Memory B cell (primary cell): ENCODE results near the gene ARHGAP20.
A peak's percentile ranks its signal among the peaks of the same experiment; 100 is the strongest.

Experiments used
- ATAC-seq: fragments of 150-1000 bp; cut with Tn5 transposase; 2 replicates; pipeline ENCODE4 v1.10.0; 2021; ENCODE audit warnings: low read depth, mild to moderate bottlenecking, moderate library complexity
- DNase-seq, 2 donors: peaks; one replicate each; pipeline ENCODE4 v3.0.0; 2022; ENCODE audit warnings: low spot score in 2 of 2
- H3K27ac Mint-ChIP-seq: one replicate; pipeline ENCODE4 v1.8.0; 2022; ENCODE audit warnings: mild to moderate bottlenecking, moderate library complexity, mixed read lengths
- H3K27me3 Mint-ChIP-seq: one replicate; pipeline ENCODE4 v1.8.0; 2022; ENCODE audit warnings: mixed read lengths
- H3K36me3 Mint-ChIP-seq: one replicate; pipeline ENCODE4 v1.8.0; 2022; ENCODE audit warnings: mild to moderate bottlenecking, mixed read lengths
- H3K4me1 Mint-ChIP-seq: one replicate; pipeline ENCODE4 v1.8.0; 2022; ENCODE audit warnings: mixed read lengths
- H3K4me3 Mint-ChIP-seq: one replicate; pipeline ENCODE4 v1.8.0; 2022; ENCODE audit warnings: mild to moderate bottlenecking, moderate library complexity, mixed read lengths
- H3K9me3 Mint-ChIP-seq: one replicate; pipeline ENCODE4 v1.8.0; 2022; ENCODE audit warnings: mixed read lengths

ARHGAP20 gene

GRCh38 chr11:110735455-110736170 is 23.4 kb upstream of the ARHGAP20 start:
- DNase-seq (no peak), ATAC-seq (no peak)
- H3K27ac Mint-ChIP-seq: no peak overlapping the region
- H3K27me3 Mint-ChIP-seq: peaks cover 2% of the 10 kb centered on the region
- no peaks in the 10 kb centered on the region for H3K9me3 Mint-ChIP-seq
- no peak overlapping the region for H3K4me3 Mint-ChIP-seq
- H3K36me3 Mint-ChIP-seq: no peaks in the 10 kb centered on the region
- H3K4me1 Mint-ChIP-seq: no peaks in the 10 kb centered on the region

GRCh38 chr11:110734790-110735189 is 22.6 kb upstream of the ARHGAP20 start:
- Mint-ChIP-seq H3K4me3 (no peak overlapping the region), H3K4me1 (no peaks in the 10 kb centered on the region), H3K36me3 (no peaks in the 10 kb centered on the region), H3K9me3 (no peaks in the 10 kb centered on the region), H3K27me3 (peaks cover 2% of the 10 kb centered on the region), H3K27ac (no peak overlapping the region)
- ATAC-seq (no peak), DNase-seq (no peak)

GRCh38 chr11:110730773-110731172 is 18.5 kb upstream of the ARHGAP20 start:
- DNase-seq (no peak), ATAC-seq (peak; percentile 78)
- Mint-ChIP-seq H3K9me3 (peaks cover 9% of the 10 kb centered on the region), H3K4me3 (no peak overlapping the region), H3K27ac (no peak overlapping the region), H3K4me1 (no peaks in the 10 kb centered on the region), H3K27me3 (peaks cover 13% of the 10 kb centered on the region), H3K36me3 (peaks cover 7% of the 10 kb centered on the region)

- Mint-ChIP-seq H3K27ac (no peak overlapping the region), H3K4me1 (no peaks in the 10 kb centered on the region), H3K4me3 (no peak overlapping the region), H3K27me3 (peaks cover 18% of the 10 kb centered on the region), H3K36me3 (peaks cover 9% of the 10 kb centered on the region), H3K9me3 (peaks cover 9% of the 10 kb centered on the region)
- DNase-seq: no peak
- no peak for ATAC-seq
Measured at GRCh38 chr11:110728883-110729282, 16.6 kb upstream of the ARHGAP20 start.

- Mint-ChIP-seq H3K27me3 (peaks cover 18% of the 10 kb centered on the region), H3K36me3 (peaks cover 9% of the 10 kb centered on the region), H3K27ac (no peak overlapping the region), H3K9me3 (peaks cover 9% of the 10 kb centered on the region), H3K4me3 (no peak overlapping the region), H3K4me1 (no peaks in the 10 kb centered on the region)
- DNase-seq (no peak), ATAC-seq (no peak)
Measured at GRCh38 chr11:110728476-110728875, 16.2 kb upstream of the ARHGAP20 start.

GRCh38 chr11:110724358-110724757 is 12.1 kb upstream of the ARHGAP20 start:
- peaks cover 9% of the 10 kb centered on the region for H3K9me3 Mint-ChIP-seq
- DNase-seq (no peak), ATAC-seq (no peak)
- H3K27ac Mint-ChIP-seq: no peak overlapping the region
- peaks cover 16% of the 10 kb centered on the region for H3K27me3 Mint-ChIP-seq
- no peaks in the 10 kb centered on the region for H3K4me1 Mint-ChIP-seq
- no peak overlapping the region for H3K4me3 Mint-ChIP-seq
- H3K36me3 Mint-ChIP-seq: peaks cover 9% of the 10 kb centered on the region

- DNase-seq: no peak
- Mint-ChIP-seq H3K4me3 (no peak overlapping the region), H3K4me1 (no peaks in the 10 kb centered on the region), H3K27ac (no peak overlapping the region), H3K9me3 (no peaks in the 10 kb centered on the region), H3K27me3 (peaks cover 4% of the 10 kb centered on the region), H3K36me3 (peaks cover 2% of the 10 kb centered on the region)
- ATAC-seq: no peak
Measured at GRCh38 chr11:110720431-110721275, 8.4 kb upstream of the ARHGAP20 start.

- peaks cover 7% of the 10 kb centered on the region for H3K4me1 Mint-ChIP-seq
- no peaks in the 10 kb centered on the region for H3K36me3 Mint-ChIP-seq
- no peaks in the 10 kb centered on the region for H3K27me3 Mint-ChIP-seq
- H3K4me3 Mint-ChIP-seq: no peak overlapping the region
- no peak overlapping the region for H3K27ac Mint-ChIP-seq
- no peak for ATAC-seq
- no peak for DNase-seq
- H3K9me3 Mint-ChIP-seq: no peaks in the 10 kb centered on the region
Measured at GRCh38 chr11:110716361-110716760, 4.1 kb upstream of the ARHGAP20 start.

- Mint-ChIP-seq H3K27ac (no peak overlapping the region), H3K4me3 (no peak overlapping the region), H3K27me3 (peaks cover 3% of the 10 kb centered on the region), H3K9me3 (no peaks in the 10 kb centered on the region), H3K4me1 (peaks cover 11% of the 10 kb centered on the region), H3K36me3 (no peaks in the 10 kb centered on the region)
- no peak for ATAC-seq
- no peak for DNase-seq
Measured at GRCh38 chr11:110715541-110715940, 3.3 kb upstream of the ARHGAP20 start.

GRCh38 chr11:110713449-110713776 is 1.2 kb upstream of the ARHGAP20 start:
- peak overlapping the region; percentile 88 for H3K4me3 Mint-ChIP-seq
- no peak for ATAC-seq
- H3K36me3 Mint-ChIP-seq: no peaks in the 10 kb centered on the region
- H3K27ac Mint-ChIP-seq: no peak overlapping the region
- DNase-seq: no peak
- H3K27me3 Mint-ChIP-seq: peaks cover 9% of the 10 kb centered on the region
- H3K9me3 Mint-ChIP-seq: no peaks in the 10 kb centered on the region
- H3K4me1 Mint-ChIP-seq: peaks cover 13% of the 10 kb centered on the region

GRCh38 chr11:110712659-110713448 is 617 bp upstream of the ARHGAP20 start:
- ATAC-seq (peak; percentile 49), DNase-seq (peak in 1 of 2 donors; percentile 31)
- H3K4me3 Mint-ChIP-seq: peak overlapping the region; percentile 88
- H3K9me3 Mint-ChIP-seq: no peaks in the 10 kb centered on the region
- H3K4me1 Mint-ChIP-seq: peaks cover 13% of the 10 kb centered on the region
- H3K27ac Mint-ChIP-seq: peak overlapping the region; percentile 62
- H3K27me3 Mint-ChIP-seq: peaks cover 9% of the 10 kb centered on the region
- no peaks in the 10 kb centered on the region for H3K36me3 Mint-ChIP-seq

- Mint-ChIP-seq H3K9me3 (no peaks in the 10 kb centered on the region), H3K4me1 (peaks cover 13% of the 10 kb centered on the region), H3K4me3 (peak overlapping the region; percentile 90), H3K36me3 (no peaks in the 10 kb centered on the region), H3K27me3 (peaks cover 9% of the 10 kb centered on the region), H3K27ac (no peak overlapping the region)
- no peak for DNase-seq
- ATAC-seq: no peak
Measured at GRCh38 chr11:110711448-110711775, 825 bp downstream of the ARHGAP20 start.

GRCh38 chr11:110710628-110711381 is 1.4 kb downstream of the ARHGAP20 start:
- no peaks in the 10 kb centered on the region for H3K36me3 Mint-ChIP-seq
- no peak for ATAC-seq
- DNase-seq: peak; percentile 6 to 14
- no peak overlapping the region for H3K27ac Mint-ChIP-seq
- H3K9me3 Mint-ChIP-seq: no peaks in the 10 kb centered on the region
- peaks cover 13% of the 10 kb centered on the region for H3K4me1 Mint-ChIP-seq
- H3K4me3 Mint-ChIP-seq: peak overlapping the region; percentile 90
- peaks cover 9% of the 10 kb centered on the region for H3K27me3 Mint-ChIP-seq
